Fibroblast of gingiva (primary cell): ENCODE data around the gene MACROD2.

Source experiments
- DNase-seq: peaks from one replicate; pipeline ENCODE4 v3.0.0-alpha.2; 2011; ENCODE audit warnings: low read depth

The MACROD2 gene

DNA sequence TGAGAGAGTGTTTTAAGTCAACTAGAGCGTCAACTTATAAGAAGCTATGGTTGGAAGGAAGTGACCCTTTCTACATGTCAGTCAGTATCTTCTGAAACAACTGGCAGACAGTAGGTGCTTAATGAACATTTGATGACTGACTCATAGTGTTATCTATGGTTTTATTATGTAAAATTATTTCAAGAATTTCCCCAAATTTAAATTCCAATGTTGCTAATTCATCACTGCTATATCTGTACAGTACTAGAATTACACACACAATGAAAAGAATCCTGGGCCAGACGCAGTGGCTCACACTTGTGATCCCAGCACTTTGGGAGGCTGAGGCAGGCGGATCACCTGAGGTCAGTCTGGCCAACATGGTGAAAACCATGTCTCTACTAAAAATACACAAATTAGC, 1063.5 kb downstream of the MACROD2 start:
- no peak for DNase-seq

GRCh38 chr20:15059438-15059837, 1064.1 kb downstream of the MACROD2 start:
- no peak for DNase-seq

DNA sequence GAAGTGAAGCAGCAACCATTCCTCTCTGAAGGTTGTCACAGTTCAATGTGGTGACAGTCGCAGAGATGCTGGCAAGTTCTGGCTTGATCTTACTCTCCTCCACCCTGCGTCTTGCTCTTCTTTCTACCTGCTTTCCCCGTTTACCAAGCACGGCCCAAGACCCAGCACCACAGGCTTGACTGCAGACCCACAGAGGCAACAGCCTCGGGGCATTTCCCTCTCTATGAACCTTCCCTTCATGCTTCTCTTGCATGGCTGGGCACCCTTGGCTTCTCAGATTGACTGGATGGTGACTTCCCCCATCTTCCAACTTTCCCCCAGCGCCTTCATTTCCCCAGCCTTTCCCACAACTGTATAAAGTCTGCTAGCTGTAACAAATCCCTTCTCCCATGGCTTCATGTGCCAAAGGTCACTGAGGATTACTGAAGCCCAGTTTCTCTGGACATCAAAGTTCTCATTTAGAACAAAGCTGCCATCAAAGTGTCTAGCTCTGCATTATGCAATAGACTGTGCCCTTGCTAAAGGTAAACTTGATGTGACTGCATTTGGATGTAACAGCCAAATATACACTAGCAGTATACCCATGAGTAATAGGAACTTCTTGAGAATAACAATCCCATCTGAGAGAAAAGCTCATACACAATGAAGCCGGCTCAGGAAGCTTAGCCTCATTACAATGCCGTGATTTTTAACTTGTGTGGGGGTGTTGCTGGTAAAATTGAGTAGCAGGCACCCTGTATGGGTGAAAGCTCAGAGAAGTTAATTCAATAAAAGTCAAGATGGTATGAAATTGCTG, 1065.1 kb downstream of the MACROD2 start:
- DNase-seq = no peak

- no peak for DNase-seq
These were observed 1065.7 kb downstream of the MACROD2 start for GRCh38 chr20:15061061-15061430.

DNA sequence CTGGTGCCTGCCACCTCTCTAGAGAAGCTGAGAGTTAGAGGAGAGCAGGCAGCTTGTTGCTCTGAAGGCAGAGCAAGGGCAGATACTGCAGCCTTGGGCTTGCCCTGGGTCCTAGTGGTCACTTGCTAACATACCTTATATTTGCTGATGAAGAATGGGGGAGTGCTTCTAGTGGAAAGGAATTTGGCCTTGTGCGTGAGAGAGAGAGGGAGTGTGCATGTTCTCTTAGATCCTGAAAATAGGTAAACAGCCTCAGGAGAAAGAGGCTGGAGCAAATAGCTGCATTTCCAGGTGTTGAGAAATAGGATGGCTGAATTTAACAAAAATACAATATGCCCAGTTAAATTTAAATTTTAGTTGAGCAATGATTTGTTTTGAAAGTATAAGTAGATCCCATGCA, 1066.6 kb downstream of the MACROD2 start:
- DNase-seq = no peak

DNA sequence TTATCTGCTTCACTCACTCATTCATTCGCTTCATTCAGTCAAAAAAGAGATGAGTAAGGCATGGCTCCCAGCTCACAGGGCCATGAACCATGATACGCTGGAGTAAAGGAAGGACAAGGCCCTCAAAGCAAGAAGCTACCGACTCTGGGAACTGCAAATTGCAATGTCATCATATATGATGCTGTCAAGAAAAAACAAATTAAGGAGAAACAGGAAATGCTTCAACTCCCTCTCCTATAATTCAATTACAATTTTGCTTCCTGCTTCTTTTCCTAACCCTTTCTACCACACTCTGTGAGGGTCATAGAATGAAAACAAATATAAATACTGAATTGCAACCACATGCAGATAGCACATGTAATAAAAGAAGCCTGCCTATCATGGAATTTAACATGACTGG, 1067.8 kb downstream of the MACROD2 start:
- no peak for DNase-seq

GRCh38 chr20:15064741-15065140, 1069.4 kb downstream of the MACROD2 start:
- no peak for DNase-seq

DNA sequence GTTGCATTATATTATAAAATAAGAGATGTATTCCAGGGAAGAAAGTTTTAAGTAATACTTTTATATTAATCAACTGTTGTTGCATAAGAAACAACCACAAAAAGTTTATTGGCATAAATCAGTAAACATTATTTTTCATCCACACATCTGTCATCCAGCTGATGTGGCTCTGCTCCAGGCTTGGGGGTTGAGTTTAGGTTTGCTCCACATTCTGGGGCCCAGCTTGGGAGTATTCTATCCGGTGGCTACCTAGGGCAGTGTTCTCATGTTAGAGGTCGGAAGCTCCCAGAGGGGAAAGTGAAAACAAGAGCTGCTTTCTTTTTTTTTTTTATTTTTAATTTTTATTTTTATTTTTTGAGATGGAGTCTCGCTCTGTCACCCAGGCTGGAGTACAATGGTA, 1070.5 kb downstream of the MACROD2 start:
- peak; percentile 53 for DNase-seq

- DNase-seq = no peak
These were observed 1073.2 kb downstream of the MACROD2 start for GRCh38 chr20:15068486-15068885.

DNA sequence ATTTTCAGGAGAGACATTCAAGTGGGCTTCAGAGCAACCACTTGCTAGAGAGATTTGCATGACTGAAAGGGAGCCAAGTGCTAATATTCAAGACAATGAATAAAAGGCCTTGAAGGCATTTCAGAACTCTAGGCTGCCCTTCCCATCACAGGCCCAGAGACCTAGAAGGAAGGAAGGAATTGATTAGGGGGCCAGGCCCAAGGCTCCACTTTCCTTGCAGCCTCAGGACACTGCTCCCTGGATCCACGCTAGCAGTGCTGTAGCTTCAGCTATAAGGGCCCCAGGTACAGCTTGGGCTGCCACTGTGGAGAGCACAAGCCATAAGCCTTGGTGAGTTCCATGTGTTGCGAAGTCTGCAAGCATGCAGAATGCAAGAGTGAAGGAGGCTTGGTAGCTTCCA, 1074.0 kb downstream of the MACROD2 start:
- DNase-seq = no peak

DNA sequence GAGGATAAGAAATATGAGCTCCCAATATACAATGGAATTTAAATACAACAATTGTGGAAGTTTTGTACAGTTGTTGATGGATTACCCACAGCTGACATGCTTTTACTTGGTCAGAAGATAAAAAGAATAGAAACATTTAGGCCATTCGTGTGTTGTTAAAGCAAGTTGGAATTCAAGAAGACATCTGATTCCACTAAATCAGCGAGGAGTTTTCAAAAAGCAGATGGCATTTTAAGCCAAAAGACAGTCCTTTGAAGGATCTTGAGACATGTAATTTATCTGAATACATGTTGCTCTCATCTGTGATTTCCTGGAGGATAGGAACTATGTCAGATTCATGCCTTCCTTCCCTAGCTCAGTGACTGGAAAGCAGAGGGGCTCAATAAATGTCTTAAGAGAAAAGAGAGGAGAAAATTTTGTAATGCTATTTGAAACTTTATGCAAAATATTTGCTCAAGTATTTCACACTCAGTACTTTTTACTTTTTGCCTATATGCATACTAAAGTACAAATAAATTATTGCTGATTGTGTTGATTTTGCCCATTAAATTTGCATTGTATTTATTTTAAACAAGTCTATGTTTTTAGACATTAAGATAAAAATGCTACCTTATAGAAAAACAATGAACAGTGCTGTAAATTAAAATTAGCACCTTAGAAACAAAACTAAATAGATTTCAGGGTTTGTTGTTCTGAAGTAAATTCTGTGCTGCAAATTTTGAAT, 1075.9 kb downstream of the MACROD2 start:
- DNase-seq = no peak

DNA sequence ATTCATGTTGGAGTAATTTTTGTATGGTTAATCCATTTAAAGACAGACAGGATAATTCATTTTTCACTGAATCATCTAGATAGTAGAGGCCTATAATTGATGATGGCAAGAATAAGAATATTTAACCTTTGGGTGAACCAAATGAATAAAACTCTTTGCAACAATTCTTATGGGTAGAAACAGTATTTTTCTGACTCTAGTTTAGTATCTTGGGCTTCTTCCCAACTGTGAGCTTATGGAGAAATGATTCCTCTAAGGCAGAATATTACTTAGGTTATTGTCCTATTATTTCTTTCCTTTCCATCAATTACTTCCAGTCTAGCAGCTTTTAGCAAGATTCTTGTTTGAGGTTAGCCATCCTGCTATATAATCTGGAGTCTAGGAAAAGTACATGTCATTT, 1077.0 kb downstream of the MACROD2 start:
- no peak for DNase-seq

- DNase-seq = no peak
These were observed 1080.3 kb downstream of the MACROD2 start for GRCh38 chr20:15075586-15075985.

DNA sequence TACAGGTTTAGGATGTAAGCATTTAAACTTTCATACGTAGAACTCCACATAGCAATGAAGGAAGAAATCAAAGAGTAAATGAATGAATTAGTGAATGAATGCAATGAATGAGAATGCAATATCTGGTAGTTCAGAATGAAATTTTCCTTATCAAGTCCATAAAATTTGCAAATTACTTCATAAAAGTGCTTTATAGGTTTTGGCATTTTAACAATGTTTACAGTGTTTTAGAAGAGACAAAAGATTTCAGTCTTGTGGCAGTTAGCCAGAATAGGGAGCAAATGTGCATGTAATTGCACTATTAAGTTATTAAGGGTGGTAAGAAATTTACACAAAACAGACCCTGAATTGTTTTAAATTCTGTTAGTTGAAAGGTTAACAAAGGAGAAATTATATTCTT, 1081.5 kb downstream of the MACROD2 start:
- no peak for DNase-seq

GRCh38 chr20:15077733-15078250, 1082.5 kb downstream of the MACROD2 start:
- DNase-seq = no peak

DNA sequence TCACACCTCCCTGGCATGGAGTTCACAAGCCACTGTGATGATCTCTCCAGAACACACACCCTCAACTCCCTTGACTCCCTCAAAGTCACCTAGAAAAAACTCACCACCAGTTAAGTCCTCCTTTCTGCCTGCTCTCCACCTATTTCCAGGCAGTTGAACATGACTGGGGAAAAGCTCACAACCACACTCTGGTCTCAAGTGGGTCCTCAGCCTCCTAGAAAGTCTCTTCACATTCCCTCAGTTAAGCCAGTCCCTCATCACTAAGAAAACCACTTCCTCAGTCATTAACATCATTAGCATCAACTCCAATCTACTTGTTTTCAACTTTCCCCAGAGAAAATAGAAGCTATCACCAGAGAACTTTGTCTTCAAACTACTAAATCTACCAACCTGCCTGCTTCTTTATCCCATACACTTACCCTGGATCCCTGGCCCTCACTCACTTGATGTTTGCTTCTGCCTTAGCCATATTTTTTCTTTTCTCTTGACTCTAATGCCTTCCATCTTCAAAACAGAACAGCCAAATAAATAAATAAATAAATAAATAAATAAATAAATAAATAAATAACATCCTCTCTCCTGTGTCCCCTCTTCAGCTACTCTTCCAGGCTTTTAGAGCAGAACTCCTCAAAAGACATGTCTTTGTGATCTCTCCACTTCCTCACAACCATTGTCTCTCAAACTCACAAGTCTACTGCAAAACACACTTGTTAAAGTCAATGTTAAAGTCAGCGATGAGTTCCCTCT, 1084.5 kb downstream of the MACROD2 start:
- no peak for DNase-seq

- DNase-seq = no peak
These were observed 1085.9 kb downstream of the MACROD2 start for GRCh38 chr20:15081261-15081660.

- no peak for DNase-seq
These were observed 1096.2 kb downstream of the MACROD2 start for GRCh38 chr20:15091421-15092037.

GRCh38 chr20:15098351-15098750, 1103.0 kb downstream of the MACROD2 start:
- no peak for DNase-seq

DNA sequence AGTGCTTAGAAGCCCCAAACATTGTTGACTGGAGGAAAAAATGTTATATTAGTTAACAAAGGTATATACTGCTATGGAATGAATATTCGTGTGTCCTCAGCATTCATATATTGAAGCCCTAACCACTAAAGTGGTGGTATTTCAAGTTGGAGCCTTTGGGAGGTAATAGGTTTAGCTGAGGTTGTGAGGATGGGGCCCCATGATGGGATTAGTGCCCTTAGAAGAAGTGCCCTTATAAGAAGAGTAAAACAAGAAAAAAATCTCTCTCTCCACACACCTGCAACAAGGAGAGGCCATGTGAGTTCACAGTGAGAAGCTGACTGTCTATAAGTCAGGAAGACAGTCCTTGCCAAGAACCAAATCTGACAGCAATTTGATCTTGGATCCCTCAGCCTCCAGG, 1103.8 kb downstream of the MACROD2 start:
- DNase-seq = no peak

DNA sequence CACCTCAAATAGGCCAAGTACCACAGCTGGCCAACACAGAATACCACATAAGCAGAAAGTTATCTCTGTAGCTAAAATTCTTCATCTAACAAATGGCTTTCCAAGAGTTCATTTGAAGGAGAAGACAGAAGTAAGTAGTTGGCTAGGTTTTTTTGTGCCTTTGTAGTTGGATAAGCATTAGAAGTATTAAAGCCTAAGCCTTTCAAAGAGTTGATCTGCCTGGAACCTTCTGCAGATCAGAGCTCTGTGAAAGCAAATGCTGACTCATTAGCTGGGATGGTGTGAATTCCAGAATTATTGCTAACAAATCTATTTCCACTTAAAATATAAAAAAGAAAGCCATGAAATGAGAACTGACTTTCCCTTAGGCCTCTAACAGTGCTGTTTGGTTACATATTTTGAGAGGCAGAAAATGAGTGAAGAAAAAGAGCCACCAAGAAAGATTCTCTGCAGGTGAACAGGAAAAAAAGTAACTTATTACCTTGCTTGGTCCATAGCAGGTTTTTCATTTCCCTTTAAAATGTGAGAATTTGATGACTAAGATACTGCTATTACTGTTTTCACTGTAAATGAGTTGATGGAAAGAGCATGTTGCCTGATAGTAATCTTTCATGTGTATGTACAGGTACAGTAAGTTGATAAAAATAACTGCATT, 1105.3 kb downstream of the MACROD2 start:
- DNase-seq = no peak

GRCh38 chr20:15107931-15108330, 1112.6 kb downstream of the MACROD2 start:
- no peak for DNase-seq
